ENCODE data around the gene FAS. TPM values are rescaled to one million over a fixed set of nuclear protein-coding genes. Genes with fewer than 3 reads are reported as not detected.
"Not testable (repeated sequence)": the region's sequence is repeated elsewhere in the genome, so short reads cannot be mapped to it uniquely, and the experiment has no call there.

Gene FAS
- total RNA-seq, 2 donors from 2014 or later = 105 to 121 TPM

- no peak for ATAC-seq (replicated peaks)
- H3K27ac Mint-ChIP-seq = peak overlapping the region; percentile 98
- H3K36me3 Mint-ChIP-seq (ENCODE audit: low read depth) = peaks cover 73% of the 10 kb centered on the region
- H3K4me3 Mint-ChIP-seq = peak overlapping the region; percentile 97
- no peaks in the 10 kb centered on the region for H3K27me3 Mint-ChIP-seq
- no peaks in the 10 kb centered on the region for H3K9me3 Mint-ChIP-seq
- peaks cover 36% of the 10 kb centered on the region for H3K4me1 Mint-ChIP-seq
Observed at GRCh38 chr10:88994019-88994418, 3.4 kb downstream of the FAS start.

GRCh38 chr10:88995156-88995876, 4.7 kb downstream of the FAS start:
- no peak for ATAC-seq (replicated peaks)
- peak overlapping the region; percentile 93 for H3K27ac Mint-ChIP-seq
- peak overlapping the region; percentile 89 for H3K4me3 Mint-ChIP-seq
- no peaks in the 10 kb centered on the region for H3K9me3 Mint-ChIP-seq
- no peaks in the 10 kb centered on the region for H3K27me3 Mint-ChIP-seq
- peaks cover 29% of the 10 kb centered on the region for H3K4me1 Mint-ChIP-seq
- peaks cover 71% of the 10 kb centered on the region for H3K36me3 Mint-ChIP-seq (ENCODE audit: low read depth)

- Mint-ChIP-seq H3K36me3 (ENCODE audit: low read depth) (peaks cover 71% of the 10 kb centered on the region), H3K4me1 (peaks cover 42% of the 10 kb centered on the region), H3K4me3 (peak overlapping the region; percentile 89), H3K27me3 (no peaks in the 10 kb centered on the region), H3K27ac (no peak overlapping the region), H3K9me3 (no peaks in the 10 kb centered on the region)
- ATAC-seq (replicated peaks) = peak; percentile 29
Observed at GRCh38 chr10:88996927-88997326, 6.3 kb downstream of the FAS start.

GRCh38 chr10:88999625-89000024, 9.0 kb downstream of the FAS start:
- H3K36me3 Mint-ChIP-seq (ENCODE audit: low read depth) = peaks cover 75% of the 10 kb centered on the region
- H3K27me3 Mint-ChIP-seq = no peaks in the 10 kb centered on the region
- H3K4me1 Mint-ChIP-seq = peaks cover 55% of the 10 kb centered on the region
- peak overlapping the region; percentile 90 for H3K27ac Mint-ChIP-seq
- ATAC-seq (replicated peaks) = no peak
- no peaks in the 10 kb centered on the region for H3K9me3 Mint-ChIP-seq
- peak overlapping the region; percentile 89 for H3K4me3 Mint-ChIP-seq

DNA sequence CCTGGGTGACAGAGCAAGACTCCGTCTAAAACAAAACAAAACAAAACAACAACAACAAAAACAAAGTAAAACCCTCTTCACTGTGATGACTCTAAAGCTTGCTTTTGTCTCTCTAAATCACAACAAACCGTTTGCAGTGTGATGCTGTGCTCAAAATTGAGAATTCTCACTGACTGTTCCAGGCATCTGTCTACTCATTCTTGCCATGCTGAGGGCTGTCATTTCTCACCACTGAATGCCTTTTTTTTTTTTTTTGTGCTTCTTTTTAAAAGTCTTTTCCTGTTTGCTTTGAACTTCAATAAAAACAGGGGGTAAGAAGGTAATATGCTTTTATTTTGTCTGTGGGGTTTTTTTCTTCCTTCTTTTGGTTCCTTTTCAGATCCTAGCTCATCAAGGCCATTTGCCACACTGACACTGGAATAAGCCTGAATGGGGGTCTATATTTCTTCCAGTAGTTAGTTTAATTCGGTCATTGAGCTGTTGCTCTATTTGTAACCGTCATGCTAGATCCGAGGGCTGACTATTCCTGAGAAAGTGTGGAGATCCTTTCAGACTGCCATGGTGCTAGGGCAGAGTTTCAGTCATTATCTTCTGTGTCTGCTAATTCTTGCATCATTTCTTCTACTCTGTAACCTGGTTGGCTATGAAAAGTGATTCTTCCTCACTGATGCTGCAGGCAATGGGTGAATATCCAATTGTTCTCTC, 10.6 kb downstream of the FAS start:
- H3K36me3 Mint-ChIP-seq (ENCODE audit: low read depth) = peaks cover 74% of the 10 kb centered on the region
- H3K27ac Mint-ChIP-seq = peak overlapping the region; percentile 90
- peak; percentile 79 for ATAC-seq (replicated peaks)
- no peaks in the 10 kb centered on the region for H3K9me3 Mint-ChIP-seq
- no peaks in the 10 kb centered on the region for H3K27me3 Mint-ChIP-seq
- H3K4me1 Mint-ChIP-seq = peaks cover 47% of the 10 kb centered on the region
- peak overlapping the region; percentile 89 for H3K4me3 Mint-ChIP-seq

- Mint-ChIP-seq H3K27me3 (no peaks in the 10 kb centered on the region), H3K4me1 (peaks cover 50% of the 10 kb centered on the region), H3K4me3 (peak overlapping the region; percentile 89), H3K27ac (peak overlapping the region; percentile 90), H3K36me3 (ENCODE audit: low read depth) (peaks cover 77% of the 10 kb centered on the region), H3K9me3 (no peaks in the 10 kb centered on the region)
- peak; percentile 20 for ATAC-seq (replicated peaks)
Observed at GRCh38 chr10:89001729-89002072, 11.1 kb downstream of the FAS start.

DNA sequence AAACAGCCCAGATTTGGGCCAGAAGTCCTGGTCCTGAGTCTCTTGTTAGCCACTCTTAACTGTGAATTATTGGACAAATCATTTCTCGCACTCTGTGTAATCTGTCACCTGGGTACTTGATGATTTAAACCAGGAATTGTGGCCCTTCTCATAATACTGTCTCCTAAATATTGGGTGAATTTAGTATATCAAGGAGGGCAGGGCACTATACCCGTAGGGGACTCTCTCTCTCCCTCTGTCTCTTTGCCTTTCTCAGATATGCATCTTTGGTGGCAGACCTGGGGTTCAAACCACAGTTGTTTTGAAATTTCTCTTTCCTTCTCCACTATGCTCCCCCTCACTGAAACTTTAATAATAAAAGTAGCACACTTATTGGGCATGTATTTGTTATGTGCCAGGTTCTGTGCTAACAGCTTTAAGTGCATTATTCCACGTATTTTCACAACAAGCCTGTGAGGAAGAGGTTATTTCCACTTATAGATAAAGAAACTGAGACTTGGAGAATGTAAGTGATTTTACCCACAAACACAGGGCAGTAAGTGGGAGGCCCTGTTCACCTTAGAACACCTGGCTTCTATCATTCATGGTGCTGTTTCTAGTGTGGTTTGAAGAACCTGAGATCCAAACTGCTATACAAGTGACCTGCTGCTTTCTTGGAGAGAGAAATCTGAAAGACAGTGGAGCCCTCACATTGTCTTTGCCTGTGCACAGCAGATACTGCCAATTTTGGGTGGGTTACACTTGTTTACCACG, 11.8 kb downstream of the FAS start:
- no peaks in the 10 kb centered on the region for H3K27me3 Mint-ChIP-seq
- ATAC-seq (replicated peaks) = peak; percentile 59

GRCh38 chr10:89003344-89003743, 12.7 kb downstream of the FAS start:
- Mint-ChIP-seq H3K27ac (peak overlapping the region; percentile 90), H3K27me3 (no peaks in the 10 kb centered on the region), H3K4me1 (peaks cover 43% of the 10 kb centered on the region), H3K36me3 (ENCODE audit: low read depth) (peaks cover 90% of the 10 kb centered on the region), H3K4me3 (peak overlapping the region; percentile 89), H3K9me3 (no peaks in the 10 kb centered on the region)
- ATAC-seq (replicated peaks) = peak; percentile 60

More for the DNA sequence above, 11.8 kb downstream of the FAS start:
- Mint-ChIP-seq H3K36me3 (ENCODE audit: low read depth) (peaks cover 84% of the 10 kb centered on the region), H3K27ac (peak overlapping the region; percentile 90), H3K4me3 (peak overlapping the region; percentile 89), H3K4me1 (peaks cover 43% of the 10 kb centered on the region), H3K9me3 (no peaks in the 10 kb centered on the region)

- Mint-ChIP-seq H3K27me3 (no peaks in the 10 kb centered on the region), H3K4me1 (peaks cover 20% of the 10 kb centered on the region), H3K4me3 (no peak overlapping the region), H3K36me3 (ENCODE audit: low read depth) (peaks cover 95% of the 10 kb centered on the region), H3K9me3 (no peaks in the 10 kb centered on the region), H3K27ac (no peak overlapping the region)
- ATAC-seq (replicated peaks) = no peak
Observed at GRCh38 chr10:89007129-89007893, 16.7 kb downstream of the FAS start.

GRCh38 chr10:89018700-89019346, 28.2 kb downstream of the FAS start:
- not testable (repeated sequence) for H3K9me3 Mint-ChIP-seq; ATAC-seq (replicated peaks); H3K4me1 Mint-ChIP-seq; H3K27ac Mint-ChIP-seq; H3K27me3 Mint-ChIP-seq; H3K4me3 Mint-ChIP-seq
- H3K36me3 Mint-ChIP-seq (ENCODE audit: low read depth) = peaks cover 97% of the 10 kb centered on the region

- no peaks in the 10 kb centered on the region for H3K27me3 Mint-ChIP-seq
- H3K36me3 Mint-ChIP-seq (ENCODE audit: low read depth) = peaks cover 96% of the 10 kb centered on the region
- no peaks in the 10 kb centered on the region for H3K9me3 Mint-ChIP-seq
- ATAC-seq (replicated peaks) = no peak
- peak overlapping the region; percentile 70 for H3K27ac Mint-ChIP-seq
- no peak overlapping the region for H3K4me3 Mint-ChIP-seq
- H3K4me1 Mint-ChIP-seq = no peaks in the 10 kb centered on the region
Observed at GRCh38 chr10:89019569-89020327, 29.1 kb downstream of the FAS start.

DNA sequence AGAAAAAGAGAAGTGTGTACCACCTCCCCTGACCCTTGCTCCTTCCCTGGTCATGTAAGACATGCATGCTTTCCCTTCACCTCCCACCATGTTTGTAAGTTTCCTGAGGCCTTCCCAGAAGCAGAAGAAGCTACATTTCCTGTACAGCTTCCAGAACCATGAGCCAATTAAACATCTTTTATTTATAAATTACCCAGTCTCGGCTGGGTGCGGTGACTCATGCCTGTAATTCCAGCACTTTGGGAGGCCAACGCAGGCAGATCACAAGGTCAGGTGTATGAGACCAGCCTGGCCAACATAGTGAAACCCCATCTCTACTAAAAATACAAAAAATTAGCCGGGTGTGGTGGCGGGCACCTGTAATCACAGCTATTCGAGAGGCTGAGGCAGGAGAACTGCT, 30.9 kb downstream of the FAS start:
- not testable (repeated sequence) for H3K4me1 Mint-ChIP-seq; H3K27me3 Mint-ChIP-seq; ATAC-seq (replicated peaks); H3K27ac Mint-ChIP-seq; H3K9me3 Mint-ChIP-seq; H3K4me3 Mint-ChIP-seq
- peaks cover 84% of the 10 kb centered on the region for H3K36me3 Mint-ChIP-seq (ENCODE audit: low read depth)

DNA sequence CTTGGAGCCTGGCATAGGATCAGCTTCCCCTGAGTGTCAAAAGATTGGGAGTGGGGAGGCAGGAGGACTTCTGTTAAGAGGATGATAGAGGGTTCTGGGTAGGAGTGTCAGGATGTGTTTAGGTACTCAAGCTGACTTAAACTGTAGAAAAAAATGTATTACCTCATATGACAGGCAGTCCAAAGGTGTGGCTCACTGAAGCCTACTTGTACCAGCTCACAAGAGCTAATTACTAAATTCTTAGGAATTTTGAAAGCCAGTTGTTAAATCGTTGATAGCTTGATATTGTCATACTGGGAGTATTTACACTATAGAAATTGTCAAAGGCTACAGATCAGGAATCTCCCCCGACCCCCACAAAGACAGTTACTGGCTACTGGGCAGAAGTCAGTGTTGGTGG, 32.1 kb downstream of the FAS start:
- Mint-ChIP-seq H3K4me1 (no peaks in the 10 kb centered on the region), H3K9me3 (no peaks in the 10 kb centered on the region), H3K4me3 (no peak overlapping the region), H3K36me3 (ENCODE audit: low read depth) (peaks cover 72% of the 10 kb centered on the region), H3K27me3 (no peaks in the 10 kb centered on the region), H3K27ac (no peak overlapping the region)
- ATAC-seq (replicated peaks) = no peak

Data from activated T-helper 17 cell treated with anti-CD3 and anti-CD28 coated beads, Interleukin-2, amount 50 U/mL, for 72 hours (primary cell).